SK-N-MC (cell line): ENCODE results near the gene ACOX3.

Source experiments
- EZH2 ChIP-seq: fragments of 200-600 bp; sonication (generic); IDR thresholded peaks from one replicate; pipeline ENCODE4 v1.6.1; 2017; ENCODE audit warnings: antibody characterized with exemption
- POLR2AphosphoS5 ChIP-seq: IDR thresholded peaks from 2 replicates; pipeline ENCODE4 v1.6.1; 2012; ENCODE audit warnings: mild to moderate bottlenecking, low read depth, low read length, borderline replicate concordance

- no peak for TF ChIP-seq EZH2
- no peak for TF ChIP-seq POLR2AphosphoS5
Observed at GRCh38 chr4:8379771-8380170, 60.8 kb downstream of the ACOX3 start.
